ENCODE results near the gene RAB40AL.

RAB40AL gene

DNA sequence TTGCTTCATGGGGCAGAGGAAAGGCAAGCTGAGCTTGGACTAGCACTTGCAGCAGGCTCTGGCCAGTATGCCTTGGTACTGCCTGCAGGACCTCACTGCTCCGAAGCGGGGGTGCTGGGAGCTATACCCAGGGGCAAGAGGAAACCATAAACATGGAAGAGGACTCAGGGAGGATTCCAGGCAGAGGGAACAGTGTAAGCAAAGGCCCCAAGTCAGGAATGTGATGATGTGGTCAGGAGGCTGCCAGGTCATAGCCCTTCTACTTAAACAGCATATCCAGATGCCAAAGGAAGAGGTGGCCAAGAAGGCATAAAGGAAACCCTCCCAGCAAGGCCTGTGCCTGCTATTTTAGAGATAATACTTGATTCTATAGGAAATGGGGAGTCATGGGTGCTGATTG lies 31.1 kb downstream of the RAB40AL start:
- TF ChIP-seq TCF12 (IDR thresholded peaks at IDR 0.05; ENCODE audit: low read depth) (no peak), RAD21 (IDR thresholded peaks at IDR 0.05; ENCODE audit: low read depth) (no peak), USF1 (IDR thresholded peaks at IDR 0.05) (no peak)

GRCh38 chrX:102975016-102975415 lies 37.9 kb downstream of the RAB40AL start:
- TF ChIP-seq CEBPB (IDR thresholded peaks at IDR 0.05), result no peak
- TF ChIP-seq YY1 (IDR thresholded peaks at IDR 0.05; ENCODE audit: low read depth), result no peak
- no peak for TF ChIP-seq FOXM1 (IDR thresholded peaks at IDR 0.05; ENCODE audit: borderline replicate concordance, low read depth)
- no peak for TF ChIP-seq RAD21 (IDR thresholded peaks at IDR 0.05; ENCODE audit: low read depth)
- TF ChIP-seq ZBTB7A (IDR thresholded peaks at IDR 0.05; ENCODE audit: low read depth), result no peak

- TF ChIP-seq, protein P1, sequence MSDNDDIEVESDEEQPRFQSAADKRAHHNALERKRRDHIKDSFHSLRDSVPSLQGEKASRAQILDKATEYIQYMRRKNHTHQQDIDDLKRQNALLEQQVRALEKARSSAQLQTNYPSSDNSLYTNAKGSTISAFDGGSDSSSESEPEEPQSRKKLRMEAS (IDR thresholded peaks at IDR 0.05), result no peak
- no peak for TF ChIP-seq EP300 (IDR thresholded peaks at IDR 0.05; ENCODE audit: borderline replicate concordance)
- no peak for TF ChIP-seq USF1 (IDR thresholded peaks at IDR 0.05)
- TF ChIP-seq CREB1 (IDR thresholded peaks at IDR 0.05; ENCODE audit: low read depth), result no peak
- no peak for TF ChIP-seq EGR1 (IDR thresholded peaks at IDR 0.05)
- no peak for TF ChIP-seq FOXM1 (IDR thresholded peaks at IDR 0.05; ENCODE audit: borderline replicate concordance, low read depth)
- TF ChIP-seq TEAD4 (IDR thresholded peaks at IDR 0.05), result no peak
- no peak for TF ChIP-seq TAF1 (IDR thresholded peaks at IDR 0.05; ENCODE audit: low read depth)
Measured at GRCh38 chrX:102976286-102976685, 39.2 kb downstream of the RAB40AL start.

DNA sequence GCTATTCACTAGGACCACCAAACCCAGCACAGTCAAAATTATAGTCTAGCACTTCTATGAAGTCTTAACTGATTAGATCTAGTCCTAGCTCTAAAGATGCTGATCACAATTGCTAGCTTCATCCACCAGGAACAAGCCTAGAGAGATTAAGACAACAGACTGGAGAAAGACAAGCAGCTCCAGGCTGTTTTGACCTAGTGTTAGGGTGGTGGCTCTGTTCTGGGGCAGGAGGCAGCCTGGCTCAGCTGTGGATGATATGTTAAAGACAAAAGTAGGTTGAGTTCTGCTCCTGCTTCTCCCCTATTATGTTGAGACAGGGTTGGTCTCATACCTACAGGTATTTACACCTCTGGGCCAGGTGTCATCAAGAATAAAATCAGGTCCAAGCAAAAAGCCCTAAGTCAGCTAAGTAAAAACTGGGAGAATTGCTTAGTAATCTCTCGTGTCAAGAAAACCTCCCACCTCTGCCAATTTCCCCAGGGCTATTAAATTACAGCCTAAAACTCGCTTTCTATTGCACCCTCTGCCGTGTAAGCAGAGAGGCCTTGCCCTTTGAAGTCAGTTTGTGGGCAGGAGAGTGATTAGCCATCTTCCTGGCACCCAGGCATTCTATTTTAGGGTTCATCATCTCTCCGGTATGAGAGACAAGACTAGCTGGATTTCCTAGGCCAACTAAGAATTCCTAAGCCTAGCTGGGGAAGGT lies 39.9 kb downstream of the RAB40AL start:
- TF ChIP-seq NFIC (IDR thresholded peaks at IDR 0.05) (no peak), FOXM1 (IDR thresholded peaks at IDR 0.05; ENCODE audit: borderline replicate concordance, low read depth) (no peak), TAF1 (IDR thresholded peaks at IDR 0.05; ENCODE audit: low read depth) (no peak), CREB1 (IDR thresholded peaks at IDR 0.05; ENCODE audit: low read depth) (no peak), TCF12 (IDR thresholded peaks at IDR 0.05; ENCODE audit: low read depth) (no peak), RAD21 (IDR thresholded peaks at IDR 0.05; ENCODE audit: low read depth) (no peak)

DNA sequence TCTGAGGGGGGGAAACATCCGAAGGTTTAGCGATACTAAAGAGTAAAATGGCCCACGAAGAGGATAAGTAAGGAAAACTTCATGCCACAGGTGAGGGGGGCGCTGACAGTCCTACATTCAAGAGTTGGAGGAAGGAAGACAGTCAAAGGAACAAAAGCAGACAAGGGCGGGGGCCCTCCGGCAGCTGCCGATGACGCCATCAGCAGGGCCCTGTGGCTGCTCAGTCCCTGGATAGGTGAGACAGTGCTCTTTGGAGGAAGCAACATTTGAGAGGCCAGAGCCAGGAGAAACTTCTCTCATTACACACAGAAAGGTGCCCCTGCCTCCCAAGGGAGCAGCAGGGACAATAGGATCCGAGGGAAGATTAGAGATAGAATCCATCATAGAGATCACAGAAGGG lies 41.5 kb downstream of the RAB40AL start:
- no peak for TF ChIP-seq EP300 (IDR thresholded peaks at IDR 0.05; ENCODE audit: borderline replicate concordance)
- TF ChIP-seq NFIC (IDR thresholded peaks at IDR 0.05), result no peak
- TF ChIP-seq ZBTB7A (IDR thresholded peaks at IDR 0.05; ENCODE audit: low read depth), result no peak
- TF ChIP-seq RAD21 (IDR thresholded peaks at IDR 0.05; ENCODE audit: low read depth), result no peak
- no peak for TF ChIP-seq FOXM1 (IDR thresholded peaks at IDR 0.05; ENCODE audit: borderline replicate concordance, low read depth)
- no peak for TF ChIP-seq EGR1 (IDR thresholded peaks at IDR 0.05)
- TF ChIP-seq CEBPB (IDR thresholded peaks at IDR 0.05), result no peak
- TF ChIP-seq CREB1 (IDR thresholded peaks at IDR 0.05; ENCODE audit: low read depth), result no peak
- no peak for TF ChIP-seq TAF1 (IDR thresholded peaks at IDR 0.05; ENCODE audit: low read depth)
- TF ChIP-seq USF1 (IDR thresholded peaks at IDR 0.05), result no peak
- no peak for TF ChIP-seq REST (IDR thresholded peaks at IDR 0.05; ENCODE audit: low read depth)
- TF ChIP-seq TCF12 (IDR thresholded peaks at IDR 0.05; ENCODE audit: low read depth), result no peak
- TF ChIP-seq, protein P1 (IDR thresholded peaks at IDR 0.05), result no peak
- TF ChIP-seq YY1 (IDR thresholded peaks at IDR 0.05; ENCODE audit: low read depth), result no peak
- no peak for TF ChIP-seq TEAD4 (IDR thresholded peaks at IDR 0.05)

DNA sequence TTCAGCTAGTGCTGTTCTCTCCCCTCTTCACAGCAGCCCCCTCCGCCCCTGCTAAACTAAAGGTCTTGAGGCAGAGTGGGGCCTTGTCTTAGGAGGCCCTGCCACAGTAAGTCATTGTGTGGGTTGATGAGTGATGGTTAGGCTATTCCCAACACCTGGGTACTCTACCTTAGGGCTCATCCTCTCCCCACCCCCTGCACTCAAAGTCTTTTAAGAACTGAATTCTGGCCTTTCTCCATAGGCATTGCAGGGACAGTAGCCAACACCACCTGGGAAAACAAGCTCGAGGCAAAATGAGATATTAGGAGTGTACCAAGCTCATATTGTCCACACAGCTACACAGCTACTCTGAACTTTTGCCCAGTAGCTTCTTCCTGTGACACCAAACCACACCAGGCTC lies 42.5 kb downstream of the RAB40AL start:
- TF ChIP-seq CREB1 (IDR thresholded peaks at IDR 0.05; ENCODE audit: low read depth) (no peak), REST (IDR thresholded peaks at IDR 0.05; ENCODE audit: low read depth) (no peak), TAF1 (IDR thresholded peaks at IDR 0.05; ENCODE audit: low read depth) (no peak), USF1 (IDR thresholded peaks at IDR 0.05) (no peak), RAD21 (IDR thresholded peaks at IDR 0.05; ENCODE audit: low read depth) (no peak), FOXM1 (IDR thresholded peaks at IDR 0.05; ENCODE audit: borderline replicate concordance, low read depth) (no peak), CEBPB (IDR thresholded peaks at IDR 0.05) (no peak), ZBTB7A (IDR thresholded peaks at IDR 0.05; ENCODE audit: low read depth) (no peak), TEAD4 (IDR thresholded peaks at IDR 0.05) (no peak), EGR1 (IDR thresholded peaks at IDR 0.05) (no peak), YY1 (IDR thresholded peaks at IDR 0.05; ENCODE audit: low read depth) (no peak), NFIC (IDR thresholded peaks at IDR 0.05) (no peak), TCF12 (IDR thresholded peaks at IDR 0.05; ENCODE audit: low read depth) (no peak), EP300 (IDR thresholded peaks at IDR 0.05; ENCODE audit: borderline replicate concordance) (no peak)
- TF ChIP-seq, protein P1 (IDR thresholded peaks at IDR 0.05), result no peak
